ENCODE measurements around the gene BAD.

Gene BAD

GRCh38 chr11:64291262-64291751 lies 6.8 kb upstream of the BAD start, which contains the start of gene KCNK4:
Gene KCNK4 (plus strand): TSS chr11:64291302. CDS start chr11:64293019, 1,717 bp downstream.
- no peak for DNase-seq (ENCODE audit: insufficient read length)
- TF ChIP-seq POLR2A (IDR thresholded peaks at IDR 0.05; ENCODE audit: low read depth, low read length) (no peak), POLR2AphosphoS5 (IDR thresholded peaks at IDR 0.05; ENCODE audit: low read depth, low read length) (no peak), TAF1 (IDR thresholded peaks at IDR 0.05; ENCODE audit: borderline replicate concordance, low read depth, low read length) (no peak)
- no peak for FAIRE-seq

- no peak for DNase-seq (ENCODE audit: insufficient read length)
- no peak for FAIRE-seq
- TF ChIP-seq TAF1 (IDR thresholded peaks at IDR 0.05; ENCODE audit: borderline replicate concordance, low read depth, low read length) = no peak
- TF ChIP-seq POLR2A (IDR thresholded peaks at IDR 0.05; ENCODE audit: low read depth, low read length) = no peak
- no peak for TF ChIP-seq POLR2AphosphoS5 (IDR thresholded peaks at IDR 0.05; ENCODE audit: low read depth, low read length)
These were observed 6.1 kb upstream of the BAD start for GRCh38 chr11:64290352-64291261.

- no peak for DNase-seq (ENCODE audit: insufficient read length)
- TF ChIP-seq POLR2AphosphoS5 (IDR thresholded peaks at IDR 0.05; ENCODE audit: low read depth, low read length) (no peak), TAF1 (IDR thresholded peaks at IDR 0.05; ENCODE audit: borderline replicate concordance, low read depth, low read length) (no peak), POLR2A (IDR thresholded peaks at IDR 0.05; ENCODE audit: low read depth, low read length) (no peak)
- no peak for FAIRE-seq
These were observed 4.6 kb upstream of the BAD start for GRCh38 chr11:64289002-64289564.

GRCh38 chr11:64288353-64288750 lies 3.9 kb upstream of the BAD start:
- FAIRE-seq (no peak), DNase-seq (ENCODE audit: insufficient read length) (no peak)
- TF ChIP-seq POLR2A (IDR thresholded peaks at IDR 0.05; ENCODE audit: low read depth, low read length) (no peak), POLR2AphosphoS5 (IDR thresholded peaks at IDR 0.05; ENCODE audit: low read depth, low read length) (no peak), TAF1 (IDR thresholded peaks at IDR 0.05; ENCODE audit: borderline replicate concordance, low read depth, low read length) (no peak)

GRCh38 chr11:64287676-64288352 lies 3.3 kb upstream of the BAD start:
- FAIRE-seq = no peak
- no peak for DNase-seq (ENCODE audit: insufficient read length)
- TF ChIP-seq POLR2A (IDR thresholded peaks at IDR 0.05; ENCODE audit: low read depth, low read length) = no peak

- FAIRE-seq (no peak), DNase-seq (ENCODE audit: insufficient read length) (no peak)
- TF ChIP-seq POLR2AphosphoS5 (IDR thresholded peaks at IDR 0.05; ENCODE audit: low read depth, low read length) = no peak
- no peak for TF ChIP-seq POLR2A (IDR thresholded peaks at IDR 0.05; ENCODE audit: low read depth, low read length)
- TF ChIP-seq TAF1 (IDR thresholded peaks at IDR 0.05; ENCODE audit: borderline replicate concordance, low read depth, low read length) = no peak
These were observed 2.3 kb upstream of the BAD start for GRCh38 chr11:64286801-64287159.

GRCh38 chr11:64285885-64286800 lies 1.7 kb upstream of the BAD start:
- DNase-seq (ENCODE audit: insufficient read length) = no peak
- TF ChIP-seq POLR2A (IDR thresholded peaks at IDR 0.05; ENCODE audit: low read depth, low read length) (no peak), POLR2AphosphoS5 (IDR thresholded peaks at IDR 0.05; ENCODE audit: low read depth, low read length) (no peak), TAF1 (IDR thresholded peaks at IDR 0.05; ENCODE audit: borderline replicate concordance, low read depth, low read length) (no peak)
- peak; percentile 82 for FAIRE-seq

GRCh38 chr11:64284962-64285884 lies 758 bp upstream of the BAD start, which contains the start of gene GPR137:
Gene GPR137 (plus strand): TSS chr11:64285848. CDS start chr11:64286525, 677 bp downstream.
- FAIRE-seq = no peak
- TF ChIP-seq POLR2AphosphoS5 (IDR thresholded peaks at IDR 0.05; ENCODE audit: low read depth, low read length) (0 out of 2 replicates have a peak, but pooled peaks have one; percentile 20), POLR2A (IDR thresholded peaks at IDR 0.05; ENCODE audit: low read depth, low read length) (no peak), TAF1 (IDR thresholded peaks at IDR 0.05; ENCODE audit: borderline replicate concordance, low read depth, low read length) (no peak)
- peak; percentile 97 for DNase-seq (ENCODE audit: insufficient read length)

GRCh38 chr11:64283092-64283491 lies 1.4 kb downstream of the BAD start:
- DNase-seq (ENCODE audit: insufficient read length) (no peak), FAIRE-seq (peak; percentile 58)
- TF ChIP-seq TAF1 (IDR thresholded peaks at IDR 0.05; ENCODE audit: borderline replicate concordance, low read depth, low read length) (no peak), POLR2AphosphoS5 (IDR thresholded peaks at IDR 0.05; ENCODE audit: low read depth, low read length) (no peak), POLR2A (IDR thresholded peaks at IDR 0.05; ENCODE audit: low read depth, low read length) (no peak)

Data from GM12892 (cell line).